Activated CD4-positive, alpha-beta T cell treated with anti-CD3 and anti-CD28 coated beads, Interleukin-2, amount 50 U/mL, for 16 hours (primary cell): ENCODE measurements around the gene VPS35.
"Not testable (repeated sequence)": the region's sequence is repeated elsewhere in the genome, so short reads cannot be mapped to it uniquely, and the experiment has no call there.

Source experiments
- DNase-seq: peaks from one replicate; pipeline ENCODE4 v3.0.0-alpha.2; 2020

The VPS35 gene

GRCh38 chr16:46711106-46712058 is 22.4 kb upstream of the VPS35 start:
- DNase-seq = no peak

DNA sequence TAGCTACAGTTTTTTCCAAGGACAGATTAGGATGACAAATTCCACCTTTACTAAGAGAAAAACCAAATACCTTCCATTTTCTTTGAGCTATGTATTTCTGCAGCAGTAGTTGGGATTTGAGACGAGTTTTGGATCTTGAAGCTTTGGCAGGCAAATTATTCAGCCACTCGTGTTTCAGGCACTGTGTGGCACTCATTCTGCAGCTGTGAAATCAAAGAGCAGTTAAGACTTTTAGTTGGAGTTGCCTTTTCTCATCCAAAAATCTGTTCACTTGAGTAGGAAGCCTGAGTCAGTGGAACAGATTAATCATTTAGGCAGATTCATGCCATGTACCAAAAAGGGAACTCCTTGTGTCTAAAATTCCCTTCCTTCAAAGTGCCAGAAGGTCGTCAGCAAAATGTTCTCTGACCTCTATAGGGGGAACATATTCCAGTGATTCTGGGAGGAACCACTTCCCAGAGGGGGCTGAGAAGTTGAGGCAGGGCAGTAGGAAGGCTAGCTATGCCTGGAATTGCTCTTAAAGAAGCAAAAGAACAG is 20.6 kb upstream of the VPS35 start:
- DNase-seq = no peak

- no peak for DNase-seq
Observed at GRCh38 chr16:46706642-46707041, 17.7 kb upstream of the VPS35 start.

- DNase-seq = no peak
Observed at GRCh38 chr16:46702030-46702429, 13.1 kb upstream of the VPS35 start.

DNA sequence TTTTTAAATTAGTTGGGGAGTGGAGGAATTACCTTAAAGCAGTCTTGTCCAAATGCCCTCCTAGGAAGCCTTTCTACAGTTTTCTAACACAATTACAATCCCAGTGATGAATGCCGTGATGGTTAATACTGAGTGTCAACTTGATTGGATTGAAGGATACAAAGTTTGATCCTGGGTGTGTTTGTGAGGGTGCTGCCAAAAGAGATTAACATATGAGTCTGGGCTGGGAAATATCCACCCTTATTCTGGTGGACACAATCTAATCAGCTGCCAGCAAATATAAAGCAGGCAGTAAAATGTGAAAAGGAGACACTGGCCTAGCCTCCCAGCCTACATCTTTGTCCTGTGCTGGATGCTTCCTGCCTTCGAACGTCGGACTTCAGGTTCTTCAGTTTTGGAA is 12.6 kb upstream of the VPS35 start:
- DNase-seq = no peak

DNA sequence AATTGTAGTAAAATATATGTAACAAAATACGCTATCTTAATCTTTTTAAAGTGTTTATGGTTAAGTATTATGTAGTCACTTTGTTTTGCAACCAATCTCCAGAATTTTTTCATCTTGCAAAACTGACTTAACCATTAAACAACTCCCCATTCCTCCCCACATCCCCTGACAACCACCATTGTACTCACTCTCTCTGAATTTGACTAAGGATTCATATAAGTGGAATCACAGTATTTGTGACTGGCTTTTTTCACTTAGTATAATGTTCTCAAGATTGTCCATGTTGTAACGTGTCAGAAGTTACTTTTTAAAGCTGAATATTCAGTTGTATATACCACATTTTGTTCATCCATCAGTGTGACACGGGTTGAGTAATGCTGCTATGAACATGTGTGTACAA is 11.1 kb upstream of the VPS35 start:
- DNase-seq = no peak

DNA sequence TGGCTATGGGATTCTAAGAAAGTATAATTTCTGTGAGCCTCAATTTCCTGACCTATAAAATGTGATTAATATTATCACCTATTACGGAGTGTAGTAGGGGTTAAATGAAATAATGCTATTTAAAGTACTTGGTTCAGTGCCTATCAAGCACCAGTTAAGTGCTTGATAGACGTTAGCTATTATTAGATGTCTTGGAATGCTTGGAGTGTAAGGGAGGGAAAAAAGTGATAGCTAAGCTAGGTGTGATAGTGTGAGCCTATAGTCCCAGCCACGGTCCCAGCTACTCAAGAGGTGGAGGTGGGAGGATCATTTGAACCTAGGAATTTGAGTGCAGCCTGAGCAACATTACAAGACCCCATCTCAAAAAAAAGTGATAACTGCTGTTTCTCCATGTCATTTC is 8.0 kb upstream of the VPS35 start:
- DNase-seq = no peak

DNA sequence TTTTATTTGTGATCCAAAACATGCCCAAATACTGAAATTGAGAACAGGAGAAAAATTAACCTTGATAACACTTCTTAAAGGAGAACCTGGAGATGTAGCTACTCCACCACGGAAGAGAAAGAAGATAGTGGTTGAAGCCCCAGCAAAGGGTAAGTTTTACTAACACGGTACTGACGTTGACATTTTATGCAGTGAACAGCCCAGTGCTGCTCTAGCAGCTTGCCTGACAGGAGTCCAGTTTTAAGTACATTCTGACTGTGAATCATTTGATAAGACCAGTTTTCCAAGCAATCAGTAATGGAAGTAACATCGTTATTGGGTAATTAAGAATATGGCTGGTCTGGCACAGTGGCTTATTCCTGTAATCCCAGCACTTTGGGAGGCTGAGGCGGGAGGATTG is 7.0 kb upstream of the VPS35 start:
- no peak for DNase-seq

- no peak for DNase-seq
Observed at GRCh38 chr16:46693598-46693997, 4.6 kb upstream of the VPS35 start.

DNA sequence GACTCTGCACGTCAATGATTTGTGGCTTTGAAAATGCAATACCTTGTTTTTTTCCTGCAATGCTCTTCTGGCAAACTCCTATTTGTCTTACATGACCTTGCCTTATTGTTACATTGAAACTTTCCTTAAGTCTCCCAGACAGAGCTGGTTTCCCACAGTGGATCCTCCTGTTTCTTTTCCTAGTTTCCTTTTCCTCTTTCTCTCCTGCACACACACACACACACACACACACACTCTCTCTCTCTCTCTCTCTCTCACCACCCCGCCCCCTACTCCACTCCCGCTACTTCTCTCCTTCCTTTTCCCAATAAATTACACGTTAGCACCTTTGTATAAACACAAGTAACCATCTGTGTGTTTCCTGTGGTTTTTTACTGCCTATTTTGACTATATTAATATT is 2.7 kb upstream of the VPS35 start:
- no peak for DNase-seq

DNA sequence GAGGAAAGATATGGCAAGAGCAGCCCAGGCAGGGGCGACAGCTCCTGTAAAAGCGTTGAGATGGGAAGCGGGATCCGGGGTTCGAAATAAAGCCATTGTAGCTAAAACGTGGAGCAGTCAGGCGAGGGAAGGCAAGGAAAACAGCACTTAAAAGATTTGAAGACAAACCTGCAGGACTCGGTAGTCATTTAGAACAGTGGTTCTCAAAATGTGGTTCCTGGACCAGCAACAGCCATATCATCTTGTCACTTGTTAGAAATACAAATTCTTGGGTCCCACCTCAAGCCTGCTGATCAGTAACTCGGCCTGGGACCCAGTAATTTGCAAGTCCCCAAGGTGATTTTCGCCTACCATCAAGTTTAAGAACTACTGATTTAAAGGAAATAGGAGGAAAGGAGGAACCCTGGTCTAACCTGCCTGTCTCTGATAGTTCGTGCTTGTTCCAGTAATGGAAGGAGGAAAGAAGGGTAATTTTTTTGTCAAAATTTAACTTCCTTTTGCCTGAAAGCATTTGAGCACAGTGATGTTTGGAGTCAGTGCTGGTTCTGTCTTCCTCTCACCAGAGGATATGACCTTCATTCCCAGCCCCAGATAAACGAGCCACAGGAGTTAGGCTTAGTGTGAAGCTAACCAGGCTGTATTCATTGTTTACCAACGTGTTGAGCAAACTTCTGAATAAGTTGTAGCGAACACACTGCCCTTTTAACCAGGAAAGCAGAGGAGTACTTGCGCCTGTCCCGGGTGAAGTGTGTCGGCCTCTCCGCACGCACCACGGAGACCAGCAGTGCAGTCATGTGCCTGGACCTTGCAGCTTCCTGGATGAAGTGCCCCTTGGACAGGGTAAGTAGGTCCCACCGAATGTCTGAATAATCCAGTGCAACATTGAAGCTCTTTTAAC is 1.6 kb upstream of the VPS35 start:
- no peak for DNase-seq

DNA sequence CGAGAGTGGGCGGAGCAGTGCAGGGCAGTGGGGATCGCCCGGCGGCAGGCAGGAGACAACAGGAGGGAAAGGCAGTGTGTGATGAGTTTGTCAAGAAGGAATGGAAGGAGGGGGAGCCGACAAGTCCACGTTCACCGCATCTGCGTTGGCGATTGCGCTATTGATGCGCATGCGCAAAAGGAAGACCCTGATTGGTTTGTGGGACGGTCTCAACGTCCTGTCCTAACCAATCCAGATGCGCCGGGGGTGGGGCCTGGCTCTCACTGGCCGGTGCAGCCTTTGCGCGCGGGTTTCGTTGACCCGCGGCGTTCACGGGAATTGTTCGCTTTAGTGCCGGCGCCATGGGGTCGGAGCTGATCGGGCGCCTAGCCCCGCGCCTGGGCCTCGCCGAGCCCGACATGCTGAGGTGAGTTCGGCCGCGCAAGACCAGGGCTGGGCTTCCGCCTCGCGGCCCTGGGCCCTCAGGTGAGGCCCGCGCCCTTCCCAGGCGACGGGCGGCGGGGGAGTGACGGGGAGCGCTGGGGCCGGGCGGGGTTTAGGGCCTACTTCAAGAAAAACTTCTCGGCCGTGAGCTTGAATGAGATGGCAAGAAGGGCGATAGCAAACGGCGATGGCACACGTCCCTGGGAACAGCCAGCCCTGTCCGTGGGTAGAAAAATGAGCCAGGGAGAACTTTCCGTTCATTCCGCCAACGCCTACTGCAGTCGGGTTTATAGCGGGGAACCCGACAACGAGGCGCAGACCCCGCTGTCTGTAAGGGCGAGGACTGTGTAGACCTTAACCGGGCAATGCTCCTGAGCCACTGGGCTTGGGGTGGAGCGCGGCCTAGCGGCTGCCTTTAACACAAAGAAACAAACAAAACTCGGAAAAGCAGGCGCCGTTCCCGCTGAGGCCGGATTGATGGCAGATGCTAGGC is 645 bp upstream of the VPS35 start, which contains the start of gene ORC6:
Gene ORC6 (plus strand): TSS at position 295 of the 916 bp plus-strand sequence. CDS start 47 bp downstream, at position 342.
- DNase-seq = peak; percentile 98

DNA sequence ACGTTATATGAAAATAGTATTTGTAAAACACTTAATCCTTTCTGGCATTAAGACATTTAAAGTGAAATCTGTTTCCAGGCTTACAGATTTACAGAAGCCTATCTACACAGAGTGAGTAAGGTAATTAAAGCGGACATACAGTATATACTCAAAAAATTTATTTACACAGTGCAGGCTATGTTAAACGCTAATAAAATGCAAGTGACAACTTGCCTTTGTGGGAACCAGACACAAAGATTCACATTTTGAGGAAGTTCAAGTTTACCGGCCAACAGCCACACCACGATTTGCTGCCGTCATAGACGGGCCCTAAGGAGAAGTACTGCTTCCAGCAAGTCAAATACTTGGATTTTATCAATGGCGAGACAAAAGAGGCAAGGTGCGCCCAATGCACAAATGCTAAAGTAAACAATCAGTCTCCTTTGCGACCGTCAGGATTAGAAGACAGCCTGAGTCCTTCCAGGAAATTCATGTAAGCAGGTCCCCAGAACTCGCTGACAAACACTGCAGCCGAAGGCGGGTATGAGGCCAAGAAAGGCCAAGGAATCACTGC is 801 bp downstream of the VPS35 start:
- no peak for DNase-seq

- DNase-seq = no peak
Observed at GRCh38 chr16:46687486-46687885, 1.5 kb downstream of the VPS35 start.

- no peak for DNase-seq
Observed at GRCh38 chr16:46686815-46687473, 2.0 kb downstream of the VPS35 start.

DNA sequence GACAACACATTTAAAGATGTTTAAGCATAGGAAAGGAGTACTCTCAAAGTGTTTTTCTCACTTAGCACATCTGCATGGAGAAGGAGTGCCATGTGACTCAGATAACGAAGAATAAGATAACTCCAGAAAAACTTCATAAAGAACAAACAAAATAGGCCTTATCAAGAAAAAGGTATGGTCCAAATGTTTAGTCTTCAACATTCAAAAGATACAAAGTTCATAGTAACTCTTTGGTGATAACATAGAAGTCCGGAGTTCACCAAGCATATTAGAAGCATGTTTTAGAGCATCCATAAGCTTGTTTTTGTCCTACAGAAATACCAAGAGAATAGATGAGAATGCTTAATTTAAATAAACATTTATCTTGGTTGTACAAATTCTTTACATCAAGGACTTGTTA is 7.1 kb downstream of the VPS35 start:
- DNase-seq = not testable (repeated sequence)

DNA sequence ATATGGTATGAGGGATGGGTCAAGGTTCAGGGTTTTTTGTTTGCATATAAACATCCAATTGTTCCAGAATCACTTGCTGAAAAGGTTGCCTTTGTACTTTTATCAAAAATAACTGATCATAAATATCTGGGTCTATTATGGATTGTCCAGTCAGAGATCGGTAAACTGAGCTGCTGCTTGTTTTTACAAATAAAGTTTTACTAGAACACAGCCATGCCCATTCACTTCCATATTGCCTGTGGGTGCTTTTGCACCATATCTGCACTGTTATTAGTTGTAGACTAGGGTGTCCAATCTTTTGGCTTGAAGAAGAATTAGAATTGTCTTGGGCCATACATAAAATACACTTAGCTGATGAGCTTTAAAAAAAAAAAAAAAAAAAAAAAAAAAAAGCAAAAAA is 11.0 kb downstream of the VPS35 start:
- not testable (repeated sequence) for DNase-seq

GRCh38 chr16:46673320-46674013 is 15.5 kb downstream of the VPS35 start:
- DNase-seq = peak; percentile 58

GRCh38 chr16:46662123-46662522 is 26.9 kb downstream of the VPS35 start:
- DNase-seq = no peak

DNA sequence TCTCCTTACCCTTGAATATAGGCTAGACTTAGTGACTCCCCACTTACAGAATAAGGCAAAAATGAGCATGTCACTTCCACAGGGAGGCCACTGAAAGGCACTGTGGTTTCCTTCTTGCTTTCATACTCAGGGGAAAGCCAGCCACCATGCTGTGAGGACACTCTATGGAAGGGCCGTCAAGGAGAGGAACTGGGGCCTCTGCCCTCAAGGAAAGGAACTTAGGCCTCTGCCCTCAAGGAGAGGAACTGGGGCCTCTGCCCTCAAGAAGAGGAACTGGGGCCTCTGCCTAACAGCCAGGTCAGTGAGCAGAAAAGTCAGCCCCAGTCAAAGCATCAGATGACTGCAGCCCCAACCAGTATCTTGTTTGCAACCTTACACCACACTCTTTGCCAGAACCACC is 30.1 kb downstream of the VPS35 start:
- DNase-seq = peak; percentile 42

DNA sequence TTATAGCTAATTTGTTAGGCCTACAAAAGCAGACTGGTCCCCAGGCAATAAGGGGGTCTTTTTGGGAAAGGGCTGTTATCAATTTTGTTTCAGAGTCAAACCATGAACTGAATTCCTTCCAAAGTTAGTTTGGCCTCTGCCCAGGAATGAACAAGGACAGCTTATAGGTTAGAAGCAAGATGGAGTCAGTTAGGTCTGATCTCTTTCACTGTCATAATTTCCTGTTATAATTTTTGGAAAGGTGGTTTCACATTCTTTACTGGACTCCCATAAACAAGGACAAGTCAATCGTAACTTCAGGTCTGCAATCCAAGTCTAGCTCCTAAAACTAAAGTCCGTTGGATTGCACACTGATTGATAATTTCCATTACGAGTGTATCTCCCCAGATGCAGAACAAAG is 37.7 kb downstream of the VPS35 start:
- DNase-seq = no peak
